Islet of Langerhans (tissue), 1 donor: Measurements from ENCODE around the gene B3GNT2.

ENCODE experiments used
- FAIRE-seq: peaks from one replicate; lab custom pipeline; 2011; peaks lifted over from hg19 to GRCh38; lab: Jason Lieb, UNC

The B3GNT2 gene

GRCh38 chr2:62205554-62205953 is 9.6 kb downstream of the B3GNT2 start:
- no peak for FAIRE-seq

- no peak for FAIRE-seq
Measured at GRCh38 chr2:62206024-62206423, 10.1 kb downstream of the B3GNT2 start.

- no peak for FAIRE-seq
Measured at GRCh38 chr2:62207491-62207890, 11.6 kb downstream of the B3GNT2 start.

GRCh38 chr2:62208074-62208757 is 12.3 kb downstream of the B3GNT2 start:
- FAIRE-seq, result no peak

- FAIRE-seq, result no peak
Measured at GRCh38 chr2:62208758-62209114, 12.8 kb downstream of the B3GNT2 start.

GRCh38 chr2:62209427-62209991 is 13.6 kb downstream of the B3GNT2 start:
- no peak for FAIRE-seq

GRCh38 chr2:62215306-62216064 is 19.6 kb downstream of the B3GNT2 start:
- FAIRE-seq, result no peak

- no peak for FAIRE-seq
Measured at GRCh38 chr2:62216113-62216512, 20.2 kb downstream of the B3GNT2 start.

GRCh38 chr2:62216616-62217015 is 20.7 kb downstream of the B3GNT2 start:
- no peak for FAIRE-seq

GRCh38 chr2:62217421-62217820 is 21.5 kb downstream of the B3GNT2 start:
- FAIRE-seq, result no peak

GRCh38 chr2:62217970-62218369 is 22.1 kb downstream of the B3GNT2 start:
- FAIRE-seq, result no peak

- FAIRE-seq, result no peak
Measured at GRCh38 chr2:62219407-62220159, 23.7 kb downstream of the B3GNT2 start.

- no peak for FAIRE-seq
Measured at GRCh38 chr2:62221141-62221540, 25.2 kb downstream of the B3GNT2 start.

- FAIRE-seq, result no peak
Measured at GRCh38 chr2:62222171-62222570, 26.3 kb downstream of the B3GNT2 start.

GRCh38 chr2:62222674-62223073 is 26.8 kb downstream of the B3GNT2 start:
- FAIRE-seq, result no peak

- no peak for FAIRE-seq
Measured at GRCh38 chr2:62224976-62225375, 29.1 kb downstream of the B3GNT2 start.

GRCh38 chr2:62227386-62228075 is 31.6 kb downstream of the B3GNT2 start:
- no peak for FAIRE-seq

GRCh38 chr2:62229082-62229605 is 33.2 kb downstream of the B3GNT2 start:
- no peak for FAIRE-seq

GRCh38 chr2:62231541-62231940 is 35.6 kb downstream of the B3GNT2 start:
- no peak for FAIRE-seq

GRCh38 chr2:62234755-62235655 is 39.1 kb downstream of the B3GNT2 start:
- FAIRE-seq, result no peak

GRCh38 chr2:62236499-62236898 is 40.6 kb downstream of the B3GNT2 start:
- no peak for FAIRE-seq
